ENCODE measurements around the gene MEGF10.

Gene MEGF10

DNA sequence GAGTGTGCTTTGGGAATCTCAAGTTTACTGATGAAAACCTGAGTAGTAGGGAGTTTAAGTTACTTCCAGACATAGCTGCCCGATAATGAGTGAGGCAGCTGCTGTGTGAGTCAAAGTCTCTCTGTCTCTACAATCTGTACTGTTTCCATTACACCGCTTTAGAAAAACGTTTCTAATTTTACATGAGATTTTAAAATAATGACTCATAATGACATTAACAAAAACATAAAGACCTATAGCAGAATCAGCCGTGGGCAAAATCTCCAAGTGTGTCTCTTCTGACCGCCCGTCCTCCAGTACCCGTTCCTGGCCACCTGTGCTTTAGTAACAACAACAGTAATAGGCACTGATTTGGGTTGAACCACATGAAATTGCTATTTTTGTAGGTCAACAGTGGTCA lies 157.2 kb downstream of the MEGF10 start:
- no peak for DNase-seq

DNA sequence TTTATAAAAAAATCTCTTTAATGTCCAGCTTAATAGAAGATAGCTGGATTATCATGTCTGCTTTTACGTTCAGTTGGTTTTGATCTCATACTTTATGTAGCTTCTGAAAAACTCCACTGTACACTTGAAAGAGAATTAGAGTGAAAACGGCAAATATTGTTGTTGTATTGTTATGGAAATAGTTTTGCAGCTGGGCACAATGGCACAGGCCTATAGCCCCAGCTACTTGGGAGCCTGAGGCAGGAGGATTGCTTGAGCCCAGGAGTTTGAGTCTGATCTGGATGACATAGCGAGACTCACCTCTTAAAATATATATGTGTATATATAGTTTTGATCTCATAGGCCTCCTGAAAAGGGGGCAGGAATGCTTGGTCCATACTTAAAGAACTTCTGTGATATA lies 159.4 kb downstream of the MEGF10 start:
- no peak for DNase-seq

DNA sequence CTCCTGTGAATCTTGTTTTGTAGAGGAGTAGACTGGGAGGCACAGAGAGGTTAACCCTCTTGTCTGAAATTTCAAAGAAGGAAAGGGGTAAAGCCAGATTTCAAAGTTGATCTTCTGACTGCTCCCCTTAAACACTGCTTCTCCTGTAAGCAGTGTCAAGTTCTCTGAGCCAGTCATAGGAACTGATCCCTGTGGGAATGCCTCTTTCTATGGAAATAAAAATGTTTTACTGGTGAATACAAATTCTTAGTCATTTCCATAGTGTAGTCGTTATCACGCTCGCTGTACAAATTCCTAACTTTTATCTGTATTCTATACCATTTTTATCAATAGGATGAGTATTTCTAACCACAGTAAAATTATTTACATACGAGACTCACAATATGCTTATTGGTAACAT lies 160.5 kb downstream of the MEGF10 start:
- DNase-seq = no peak

DNA sequence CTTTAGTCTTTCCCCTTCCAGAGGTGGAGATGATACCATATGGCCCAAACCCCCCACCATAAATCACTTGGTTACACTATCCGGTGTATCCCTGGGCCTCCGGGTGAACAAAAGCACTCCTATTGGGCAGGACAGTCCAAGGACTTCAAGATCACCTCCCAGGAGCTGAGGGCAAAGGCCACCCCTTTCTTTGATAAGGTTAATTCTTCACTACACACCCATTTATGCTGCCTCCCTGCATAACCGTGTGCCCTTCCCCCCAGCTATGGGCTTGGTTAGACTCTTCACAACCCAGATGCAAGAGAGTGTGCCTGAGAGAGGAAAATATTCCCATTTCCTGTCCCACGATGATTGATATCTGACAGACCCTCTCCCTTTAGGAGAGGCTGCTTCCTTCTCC lies 162.0 kb downstream of the MEGF10 start:
- DNase-seq = no peak

DNA sequence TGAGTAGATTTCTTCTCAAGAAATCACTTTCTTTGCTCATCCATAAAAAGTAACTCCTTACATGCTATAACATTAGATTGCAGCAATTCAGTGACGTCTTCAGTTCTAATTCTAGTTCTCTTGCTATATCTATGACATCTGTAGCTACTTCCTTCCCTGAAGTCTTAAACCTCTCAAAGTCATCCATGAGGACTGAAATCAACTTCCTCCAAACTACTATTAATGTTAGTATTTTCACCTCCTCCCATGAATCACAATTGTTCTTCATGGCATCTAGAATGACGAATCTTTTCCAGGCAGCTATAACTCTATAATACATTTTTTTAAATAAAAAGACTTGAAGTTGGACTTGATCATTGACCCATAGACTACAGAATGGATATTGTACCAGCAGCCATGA lies 180.6 kb downstream of the MEGF10 start:
- DNase-seq = peak in 1 of 2 donors; percentile 0

DNA sequence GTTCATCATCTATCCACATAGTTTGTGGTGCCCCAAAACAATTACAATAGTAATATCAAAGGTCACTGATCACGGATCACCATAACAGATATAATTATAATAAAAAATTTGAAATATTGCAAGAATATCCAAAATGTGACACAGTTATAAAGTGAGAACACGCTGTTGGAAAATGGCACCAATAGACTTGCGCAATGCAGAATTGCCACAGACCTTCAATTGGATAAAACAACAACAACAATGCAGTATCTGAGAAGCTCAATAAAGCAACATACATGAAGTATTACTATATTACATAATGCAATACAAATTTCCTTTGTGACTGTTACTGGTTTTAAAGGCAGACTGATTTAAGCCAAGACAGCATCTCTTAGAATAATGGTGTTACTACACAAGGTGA lies 182.1 kb downstream of the MEGF10 start:
- DNase-seq = no peak

DNA sequence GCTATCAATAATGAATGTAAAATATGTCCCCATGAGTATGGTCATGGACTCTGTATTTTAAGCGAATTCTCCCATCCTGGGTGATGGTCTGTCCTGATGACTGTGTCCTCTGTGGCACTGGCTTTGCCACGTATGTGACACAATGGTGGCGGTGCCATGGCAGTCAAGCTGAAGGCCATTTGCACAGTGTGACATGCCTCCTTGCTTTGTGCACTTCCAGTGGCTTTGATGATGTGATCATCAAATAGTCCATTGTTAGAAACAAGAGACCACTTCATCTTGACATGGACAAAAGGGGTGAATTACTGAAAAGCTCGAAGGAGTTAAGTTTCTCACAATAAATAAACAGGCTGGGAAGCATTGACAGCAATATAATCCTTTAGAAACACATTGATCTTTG lies 195.9 kb downstream of the MEGF10 start:
- DNase-seq = no peak

DNA sequence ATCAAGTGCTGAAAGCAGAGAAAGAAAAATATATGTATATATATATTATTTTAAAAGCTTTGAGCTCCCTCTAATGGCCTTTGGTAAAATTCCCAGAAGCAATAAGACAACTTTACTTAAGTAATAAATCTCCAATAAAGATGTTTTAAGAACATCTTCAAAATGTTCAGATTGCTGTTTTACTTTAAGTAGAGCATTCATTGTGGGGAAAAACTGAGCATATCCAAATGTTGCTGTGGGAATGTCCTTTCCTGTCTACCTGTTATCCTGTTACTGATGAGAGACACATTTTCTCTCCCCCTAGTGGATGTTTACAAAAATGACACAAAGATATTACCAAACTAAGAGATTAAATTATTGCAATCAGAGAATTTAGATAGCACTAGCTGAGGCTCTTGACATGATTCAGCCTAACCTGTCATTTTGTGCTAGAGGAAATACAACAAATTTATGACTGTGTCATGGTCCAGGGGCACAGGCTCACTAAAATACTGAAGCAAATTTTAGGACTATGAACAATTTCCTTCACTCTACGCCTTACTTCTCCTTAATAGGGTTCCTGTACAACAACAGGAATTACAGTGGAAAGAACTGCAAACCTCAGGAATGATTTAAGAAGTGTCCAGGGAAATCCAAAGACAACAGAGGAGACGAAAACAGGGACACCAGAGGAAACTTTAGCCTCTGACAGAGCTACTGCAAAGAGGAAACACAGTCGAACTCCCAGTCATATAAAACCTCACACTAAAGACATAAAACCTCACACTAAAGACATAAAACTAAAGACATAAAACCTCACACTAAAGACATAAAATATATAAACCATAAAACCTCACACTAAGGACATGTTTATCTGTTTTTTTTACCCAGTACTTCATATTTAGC lies 202.5 kb downstream of the MEGF10 start:
- DNase-seq = peak; percentile 31 to 51

DNA sequence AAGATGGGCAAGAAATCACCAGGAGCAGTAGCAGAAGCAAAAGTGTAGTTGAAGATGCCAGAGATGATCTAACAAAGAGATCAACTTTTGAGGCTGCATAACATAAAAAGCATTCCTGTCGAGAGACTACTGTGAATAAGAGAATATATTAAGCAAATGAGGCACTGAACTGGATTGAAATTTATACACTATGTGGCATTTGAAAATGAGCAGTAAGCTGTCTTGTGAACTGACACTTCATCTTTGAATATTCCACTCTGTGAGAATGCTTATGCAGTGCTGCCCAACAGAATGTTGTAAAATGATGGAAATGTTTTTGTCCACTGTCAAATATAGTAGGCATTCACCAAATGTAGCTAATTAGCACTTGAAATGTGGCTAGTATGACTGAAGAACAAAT lies 208.0 kb downstream of the MEGF10 start:
- no peak for DNase-seq

DNA sequence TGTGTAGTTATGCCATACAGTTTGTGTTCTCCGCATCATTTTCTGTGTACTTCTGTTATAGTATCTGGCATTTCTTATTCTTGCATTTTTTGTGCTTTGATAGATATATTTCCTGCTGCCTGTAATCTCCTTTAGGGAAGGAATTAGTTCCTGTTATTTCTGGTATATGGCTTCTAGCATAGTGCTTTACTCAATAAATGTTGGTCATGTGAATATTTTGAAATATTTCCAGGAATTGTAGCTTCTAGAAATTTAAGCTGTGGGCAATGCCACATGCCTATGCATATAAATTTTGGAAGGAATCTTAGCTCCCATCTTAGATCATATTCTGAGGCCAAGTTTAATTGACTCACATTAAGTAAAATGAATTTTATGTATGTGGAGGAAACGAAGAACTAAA lies 215.3 kb downstream of the MEGF10 start:
- DNase-seq = peak; percentile 40 to 66

DNA sequence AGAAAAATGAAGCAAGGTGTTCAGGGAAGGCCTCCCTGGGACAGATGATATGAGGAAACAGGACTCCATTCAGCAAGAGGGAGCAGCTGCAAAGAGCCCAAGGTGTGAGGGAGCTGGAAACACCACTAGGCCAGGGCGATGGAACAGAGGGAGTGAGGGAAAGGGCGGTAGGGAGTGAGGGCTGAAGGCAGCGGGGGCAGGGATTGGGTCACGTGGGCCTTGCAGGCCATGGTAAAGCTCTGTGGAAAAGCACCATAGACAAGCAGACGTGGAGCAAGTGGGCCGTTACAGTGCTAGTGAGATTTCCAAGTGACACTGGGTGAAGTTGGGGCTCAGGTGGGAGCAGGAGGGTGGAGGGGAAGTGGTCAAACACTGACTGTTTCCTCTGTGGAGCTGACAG lies 216.0 kb downstream of the MEGF10 start:
- no peak for DNase-seq

DNA sequence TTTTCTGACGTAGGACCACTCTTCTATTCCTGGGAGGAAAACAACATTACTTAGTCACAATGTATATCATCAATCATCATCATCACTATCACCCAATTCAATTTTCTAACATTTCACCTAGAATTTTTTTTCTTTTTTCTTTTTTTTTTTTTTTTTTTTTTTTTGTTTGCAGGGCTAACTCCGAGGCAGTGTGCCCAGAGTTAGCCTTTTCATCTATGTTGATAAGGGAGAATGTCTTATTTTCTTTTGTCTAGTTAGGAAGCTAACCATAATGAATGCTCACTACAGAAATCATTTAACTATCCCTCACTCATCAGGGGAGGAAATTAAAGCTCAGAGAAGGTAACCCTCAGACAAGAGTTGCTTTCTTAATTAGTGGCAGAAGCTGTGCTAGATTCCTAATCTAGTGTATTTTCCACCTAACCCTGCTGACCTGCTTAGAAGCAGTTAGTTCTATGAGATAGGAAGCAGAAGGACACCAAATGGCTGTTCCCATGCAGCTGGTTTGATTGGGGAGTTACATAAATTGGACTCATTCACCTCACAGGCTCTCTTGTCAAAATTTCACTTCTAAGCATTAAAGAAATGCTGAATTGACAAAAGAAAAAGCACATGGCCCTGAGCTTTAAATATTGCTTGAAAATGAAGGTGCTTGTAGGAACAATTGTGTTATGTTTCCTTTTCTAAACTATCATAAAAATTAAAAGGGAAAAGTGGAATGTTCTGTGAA lies 218.2 kb downstream of the MEGF10 start:
- no peak for DNase-seq

Measured in inflammatory macrophage treated with lipopolysaccharide for 1 hour (primary cell).